Glomerular visceral epithelial cell (primary cell): Measurements from ENCODE around the gene POLE3.
"Not testable (repeated sequence)": the region's sequence is repeated elsewhere in the genome, so short reads cannot be mapped to it uniquely, and the experiment has no call there.

ENCODE experiments used
- DNase-seq: peaks from one replicate; pipeline ENCODE4 v3.0.0-alpha.2; 2016; ENCODE audit errors: extremely low spot score

Gene POLE3

DNA sequence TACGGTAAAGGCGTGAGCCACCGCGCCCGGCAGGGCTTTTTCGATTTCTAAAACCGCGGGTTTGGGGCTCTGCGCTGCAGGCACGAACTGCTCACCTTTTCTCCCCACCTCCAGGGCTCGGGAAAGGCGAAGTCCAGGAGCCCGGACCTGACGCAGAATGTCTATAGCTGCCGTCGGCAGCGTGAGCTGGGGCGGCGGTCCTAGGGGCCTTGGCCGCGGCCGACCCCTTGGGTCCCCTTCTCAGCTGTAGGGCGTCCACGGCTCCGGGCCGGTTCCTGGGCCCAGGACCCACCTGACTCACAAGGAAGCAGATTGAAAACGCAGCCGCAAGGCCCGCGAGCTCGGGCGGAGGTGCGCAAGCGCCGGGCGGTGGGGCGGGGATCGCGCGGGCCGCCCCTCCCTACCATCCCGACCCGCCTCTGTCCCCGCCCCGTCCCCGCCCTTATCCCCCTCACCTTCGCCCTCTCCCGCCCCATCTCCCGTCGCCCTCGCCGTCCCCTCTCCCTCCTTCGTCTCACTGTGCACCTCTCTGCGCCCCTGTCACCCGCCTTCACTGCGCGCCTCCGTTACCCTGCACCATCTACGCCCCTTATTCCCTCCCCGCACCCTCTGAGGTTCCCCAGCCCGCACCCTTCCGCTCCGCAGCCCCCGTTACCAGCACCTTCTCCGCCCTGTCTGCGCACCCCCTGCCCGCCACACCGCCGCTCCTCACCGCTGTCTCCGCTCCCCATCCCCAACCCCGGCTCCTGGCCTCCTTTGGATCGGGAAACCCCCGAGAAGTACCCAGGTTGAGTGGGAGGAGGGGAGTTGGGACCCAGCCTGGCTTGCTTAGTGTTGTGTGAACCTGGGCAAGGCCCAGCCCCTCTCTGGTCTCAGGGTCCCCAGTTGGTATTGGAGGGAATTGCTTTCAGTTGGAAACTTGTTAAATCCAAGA lies 33.6 kb downstream of the POLE3 start, which contains the start of gene HDHD3:
HDHD3 (minus strand) TSS at position 353 of the 934 bp plus-strand sequence. CDS start 2,632 bp downstream, outside the sequence.
- DNase-seq = peak; percentile 89

DNA sequence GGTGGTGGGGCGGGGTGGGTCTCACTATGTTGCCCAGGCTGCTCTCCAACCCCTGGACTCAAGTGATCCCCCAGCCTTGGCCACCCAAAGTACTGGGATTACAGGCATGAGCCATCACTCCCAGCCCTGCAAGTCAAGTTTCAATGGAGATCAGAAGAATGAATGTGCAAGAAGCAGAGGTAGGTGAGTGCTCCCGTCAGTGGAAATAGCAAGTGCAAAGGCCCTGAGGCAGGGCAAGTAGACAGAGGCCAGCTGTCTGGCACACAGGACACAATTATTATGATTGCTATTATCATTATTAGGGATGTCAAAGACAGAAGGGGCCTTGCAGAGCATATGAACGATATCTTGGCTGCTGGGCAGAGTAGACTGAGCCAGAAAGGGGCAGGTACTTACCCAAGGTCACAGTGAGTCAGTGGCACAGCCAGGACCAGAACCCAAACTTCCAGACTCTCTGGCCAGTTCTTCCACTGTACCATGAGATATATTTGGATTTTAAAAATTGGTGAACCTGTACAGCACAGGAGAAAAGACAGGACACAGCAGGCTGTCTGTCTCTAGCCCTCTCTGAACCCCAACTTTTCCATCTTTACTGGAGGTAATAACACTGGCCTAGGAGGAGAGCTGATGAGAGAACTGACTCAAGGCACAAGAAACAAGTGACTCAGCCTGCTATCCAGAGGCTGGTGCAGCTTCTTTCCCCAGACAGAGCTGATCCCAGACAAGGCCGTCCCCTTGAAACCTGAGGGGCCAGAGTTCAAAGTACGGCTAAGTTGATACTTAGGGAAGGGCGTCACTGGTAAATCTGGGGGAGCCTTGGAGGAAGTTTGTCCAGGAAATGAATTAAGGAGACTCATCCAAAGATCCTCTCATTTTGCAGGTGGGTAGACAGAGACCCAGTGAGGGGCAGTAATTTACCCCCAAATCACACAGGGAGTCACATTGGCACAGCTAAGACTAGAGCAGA lies 35.1 kb downstream of the POLE3 start:
- no peak for DNase-seq

DNA sequence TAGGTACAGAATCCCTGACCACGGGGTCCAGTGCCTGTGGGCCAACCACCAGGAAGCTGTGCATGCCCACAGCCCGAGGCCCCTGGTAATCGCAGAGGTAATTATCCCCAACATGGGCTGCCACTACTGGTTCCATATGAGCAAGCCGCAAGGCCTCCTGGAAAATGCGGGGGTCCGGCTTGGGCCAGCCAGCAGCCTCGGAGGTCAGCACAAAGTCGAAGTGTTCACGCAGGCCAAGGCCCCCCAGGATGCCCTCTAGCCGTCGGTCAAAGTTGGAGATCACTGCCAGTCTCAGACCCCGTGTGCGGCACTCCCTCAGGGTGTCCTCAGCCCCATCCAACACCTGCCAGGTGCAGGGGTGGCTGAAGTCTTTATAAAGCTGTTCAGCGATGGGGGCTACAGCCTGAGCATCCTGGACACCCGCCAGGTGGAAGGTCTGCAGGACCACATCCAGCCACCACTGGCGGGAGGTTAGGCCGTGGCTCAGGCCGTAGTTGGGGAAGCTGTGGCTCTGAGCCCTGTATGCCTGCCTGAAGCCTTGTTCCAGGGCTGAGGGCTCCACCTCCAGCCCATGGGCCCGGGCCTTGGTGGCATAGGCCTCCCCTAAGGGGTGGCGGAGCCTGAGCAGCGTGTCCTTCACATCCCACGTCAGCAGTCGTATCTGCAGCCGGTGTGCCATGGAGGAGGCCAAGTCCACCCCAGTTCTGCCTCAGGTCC lies 36.6 kb downstream of the POLE3 start:
- DNase-seq = no peak

GRCh38 chr9:113373256-113373655 lies 37.2 kb downstream of the POLE3 start:
- no peak for DNase-seq

DNA sequence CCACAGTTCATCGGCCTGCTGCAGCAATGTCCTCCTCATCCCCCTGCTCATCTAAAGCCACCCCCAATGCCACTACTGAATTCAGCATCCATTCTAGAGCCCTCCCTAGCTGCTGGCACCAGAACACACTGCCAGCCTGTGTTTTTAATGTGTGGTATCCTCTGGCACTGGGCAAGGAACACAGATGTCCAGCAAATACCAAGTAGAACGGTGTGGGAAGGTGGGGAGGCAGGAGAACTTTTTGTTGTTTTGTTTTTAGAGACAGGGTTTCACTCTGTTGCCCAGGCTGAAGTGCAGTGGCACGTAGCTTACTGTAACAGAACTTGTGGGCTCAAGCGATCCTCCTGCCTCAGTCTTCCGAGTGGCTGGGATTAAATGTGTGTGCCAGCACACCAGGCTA lies 38.4 kb downstream of the POLE3 start:
- DNase-seq = no peak

DNA sequence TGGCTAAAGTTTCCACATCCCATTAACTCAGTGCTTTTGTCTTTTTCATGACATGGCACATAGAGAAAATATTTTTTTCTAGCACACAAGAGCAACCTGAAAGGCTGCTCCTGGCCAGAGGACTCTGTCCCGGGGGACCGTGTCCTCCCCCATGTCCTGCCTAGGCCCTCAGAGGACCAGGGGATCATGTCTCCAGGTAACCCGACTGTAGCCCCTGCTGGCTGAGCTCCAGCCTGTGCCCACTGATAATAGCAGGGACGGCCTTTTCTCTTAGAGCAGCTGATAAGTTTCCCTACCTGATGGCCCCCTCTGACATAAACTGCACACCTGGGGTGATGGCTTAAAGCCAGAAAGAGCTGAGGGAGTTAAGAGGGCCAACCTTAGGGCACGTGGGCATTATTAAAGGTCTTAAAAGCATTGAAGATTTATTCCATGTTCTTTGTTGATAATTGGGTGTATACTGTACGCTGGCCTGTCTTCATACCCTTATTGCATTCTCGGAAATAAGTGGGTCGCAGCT lies 39.6 kb downstream of the POLE3 start:
- no peak for DNase-seq

DNA sequence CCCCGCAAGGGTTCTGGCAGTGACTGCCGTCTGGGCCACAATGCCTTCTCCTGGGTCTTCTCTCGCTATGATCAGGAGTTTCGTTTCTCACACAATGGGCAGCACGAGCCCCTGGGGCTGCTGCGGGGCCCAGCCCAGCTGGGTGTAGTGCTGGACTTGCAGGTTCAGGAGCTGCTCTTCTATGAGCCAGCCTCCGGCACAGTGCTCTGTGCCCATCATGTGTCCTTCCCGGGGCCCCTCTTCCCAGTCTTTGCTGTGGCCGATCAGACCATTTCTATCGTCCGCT lies 40.7 kb downstream of the POLE3 start:
- no peak for DNase-seq

- DNase-seq = no peak
These were observed 41.3 kb downstream of the POLE3 start for GRCh38 chr9:113368982-113369854.

GRCh38 chr9:113368348-113368981 lies 42.0 kb downstream of the POLE3 start:
- DNase-seq = no peak

- DNase-seq = not testable (repeated sequence)
These were observed 44.8 kb downstream of the POLE3 start for GRCh38 chr9:113365652-113366051.

GRCh38 chr9:113364951-113365350 lies 45.5 kb downstream of the POLE3 start:
- no peak for DNase-seq

DNA sequence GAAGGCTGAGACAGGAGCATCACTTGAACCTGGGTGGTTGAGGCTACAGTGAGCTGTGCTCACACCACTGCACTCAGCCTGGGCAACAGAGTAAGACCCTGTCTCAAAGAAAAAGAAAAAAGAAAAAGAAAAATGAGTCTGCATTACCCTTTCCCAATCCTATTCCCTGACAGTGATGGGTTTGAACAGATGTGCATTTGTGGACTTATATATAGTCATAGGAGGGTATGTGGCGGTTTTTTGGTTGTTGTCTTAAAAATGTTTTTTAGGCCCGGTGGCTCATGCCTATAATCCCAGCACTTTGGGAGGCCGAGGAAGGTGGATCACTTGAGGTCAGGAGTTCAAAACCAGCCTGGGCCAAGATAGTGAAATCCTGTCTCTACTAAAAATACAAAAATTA lies 47.1 kb downstream of the POLE3 start:
- no peak for DNase-seq

DNA sequence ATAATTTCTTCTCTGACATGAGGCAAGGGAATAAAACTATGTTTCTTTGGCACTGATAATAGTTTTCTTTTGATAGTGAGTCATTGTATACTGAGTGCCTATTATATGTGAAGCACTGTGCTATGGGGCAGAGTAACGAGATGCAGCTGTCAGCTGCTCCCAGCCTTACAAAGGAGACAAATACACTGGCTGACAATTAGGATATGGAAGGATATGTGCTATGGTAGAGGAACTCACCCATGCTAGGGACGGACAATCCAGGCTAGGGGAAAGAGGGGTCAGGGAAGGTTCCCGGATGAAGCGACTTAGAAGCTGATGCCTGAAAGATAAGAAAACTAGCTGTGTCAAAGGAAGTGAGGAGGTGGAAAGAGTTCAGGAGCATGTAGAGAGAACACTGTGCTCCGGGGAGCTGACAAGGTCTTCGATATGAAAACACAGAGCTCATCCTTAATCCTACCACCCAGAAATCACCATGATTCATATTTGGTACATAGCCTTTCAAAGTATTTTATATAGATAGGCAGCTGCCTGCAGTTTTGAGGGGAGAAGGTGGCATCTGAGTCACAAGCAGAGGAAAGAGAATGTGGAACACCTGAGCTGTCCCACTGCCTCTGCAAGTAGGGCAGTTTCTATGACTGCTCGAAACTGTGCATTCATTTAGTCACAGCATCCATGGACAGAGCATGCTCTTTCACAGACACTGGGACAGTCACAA lies 49.0 kb downstream of the POLE3 start:
- no peak for DNase-seq

GRCh38 chr9:113360242-113360842 lies 50.1 kb downstream of the POLE3 start:
- DNase-seq = no peak

GRCh38 chr9:113359385-113359784 lies 51.1 kb downstream of the POLE3 start:
- no peak for DNase-seq
